Ovary (tissue), 9 donors: Measurements from ENCODE around the gene SLC5A11. TPM values are rescaled to one million over a fixed set of nuclear protein-coding genes. Genes with fewer than 3 reads are reported as not detected.

Experiments used
- DNase-seq, 5 donors: peaks; one replicate each; pipeline ENCODE4 v3.0.0-alpha.2; 2019 to 2020
- H3K27ac ChIP-seq, 2 donors: fragments of 200-600 bp; one replicate each; pipeline versions ENCODE4 v1.5.1 to v1.8.0; 2019 to 2022
- H3K27me3 ChIP-seq: fragments of 200-600 bp; one replicate; pipeline ENCODE4 v1.8.0; 2022
- H3K36me3 ChIP-seq: fragments of 200-600 bp; sonication (generic); one replicate; pipeline ENCODE4 v1.5.1; 2019
- H3K4me1 ChIP-seq: one replicate; pipeline ENCODE4 v1.8.1; 2013; ENCODE audit warnings: mild to moderate bottlenecking, moderate library complexity; ENCODE audit not compliant: insufficient read depth
- H3K4me3 ChIP-seq: fragments of 200-600 bp; sonication (generic); one replicate; pipeline ENCODE4 v1.5.1; 2017
- H3K9me3 ChIP-seq, 2 donors: fragments of 200-600 bp in 1 of 2; sonication (generic) in 1 of 2; one replicate each; pipeline versions ENCODE4 v1.5.1 to v1.8.1; 2013 to 2019; ENCODE audit warnings: mild to moderate bottlenecking in 1 of 2, moderate library complexity in 1 of 2
- EP300 ChIP-seq: sonication (generic); formaldehyde crosslinking; IDR thresholded peaks from one replicate; pipeline ENCODE4 v1.6.1; 2017; ENCODE audit warnings: antibody characterized with exemption
- POLR2A ChIP-seq: fragments of 450-650 bp; IDR thresholded peaks from one replicate; pipeline ENCODE4 v1.6.1; 2017; ENCODE audit warnings: antibody characterized with exemption, mild to moderate bottlenecking, moderate library complexity
- WGBS, 3 donors: extraction: QIAGEN DNeasy Blood & Tissue Kit in 1 of 3; methylation state at CpG; one replicate each; pipeline versions ENCODE4 v1.1.5 to v1.1.7; 2013 to 2017; 5-methylcytosine and 5-hydroxymethylcytosine counted together
- intact Hi-C, 4 donors: fragments of 100-400 bp; cut with DNase I; formaldehyde crosslinking; loops; one replicate each; pipeline versions ENCODE4 v1.11.0 to v1.15.1; 2022 to 2023
- polyA plus RNA-seq, 2 donors: library from polyadenylated mRNA; stranded (reverse); fragments of 200-250 nt in 1 of 2; fragments of 350-450 nt in 1 of 2; fragmentation: Illumina TruSeq in 1 of 2; extraction: RNeasy Lipid Tissue Mini Kit (QIAGEN cat#74804) in 1 of 2; gene quantifications; one replicate each; pipeline ENCODE4 v1.2.3, GENCODE V29; 2013 to 2014
- total RNA-seq, 7 donors: library from RNA; depleted of rRNA in 2 of 7; stranded (reverse); fragments of >200 nt in 2 of 7; fragmentation: NEBNext Ultra II Directional in 3 of 7; extraction: Animal tissue kit (Norgen Biotek cat#: 25700) in 3 of 7; gene quantifications; one replicate each; pipeline versions ENCODE4 v1.1.0 to v1.2.4, GENCODE V29; 2016 to 2023
- TF ChIP-seq, protein P1 (sequence below), 3 donors: fragments of 450-650 bp in 2 of 3; fragments of 200-600 bp in 1 of 3; IDR thresholded peaks; one replicate each; pipeline versions ENCODE4 v1.5.1 to v1.8.0; 2016 to 2022; ENCODE audit warnings: antibody characterized with exemption in 3 of 3, mild to moderate bottlenecking in 1 of 3
- donor health status: DM: no; HTN: no; CAD: no; lungs with moderate emphysema.
- donor health status: DM: no; HTN: no; CAD: no.
- donor health status: Bipolar disorder and iron deficiency.
- donor health status: DM: yes; HTN: yes; CAD: no.
- donor health status: DM: no; HTN: no; CAD: no.
- donor health status: DM: yes; HTN: yes; CAD: no.

Gene SLC5A11
- total and polyA plus RNA-seq, 9 donors, result 0.04 to 0.50 (median 0.28) TPM; not detected in 5

DNA sequence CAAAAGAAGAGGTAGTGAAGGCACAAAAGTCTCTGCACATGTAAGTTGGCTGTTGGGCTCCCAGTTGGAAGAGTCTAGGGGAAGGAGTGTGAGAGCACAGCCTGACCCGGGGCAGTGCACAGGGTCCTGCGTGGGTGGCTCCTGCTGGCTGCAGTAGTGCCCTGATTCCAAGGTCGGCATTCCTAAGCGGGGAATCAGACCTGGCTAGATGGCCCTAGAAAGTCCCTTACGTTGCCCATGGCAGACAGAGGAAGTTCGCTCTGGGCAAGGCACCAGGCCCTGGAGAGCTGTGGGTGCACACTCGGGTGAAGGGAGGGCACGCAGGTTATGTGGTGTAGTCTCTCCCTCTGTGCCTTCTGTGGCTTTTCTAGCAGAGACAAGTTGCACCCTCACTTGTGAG lies 22.8 kb upstream of the SLC5A11 start:
- TF ChIP-seq, protein P1, sequence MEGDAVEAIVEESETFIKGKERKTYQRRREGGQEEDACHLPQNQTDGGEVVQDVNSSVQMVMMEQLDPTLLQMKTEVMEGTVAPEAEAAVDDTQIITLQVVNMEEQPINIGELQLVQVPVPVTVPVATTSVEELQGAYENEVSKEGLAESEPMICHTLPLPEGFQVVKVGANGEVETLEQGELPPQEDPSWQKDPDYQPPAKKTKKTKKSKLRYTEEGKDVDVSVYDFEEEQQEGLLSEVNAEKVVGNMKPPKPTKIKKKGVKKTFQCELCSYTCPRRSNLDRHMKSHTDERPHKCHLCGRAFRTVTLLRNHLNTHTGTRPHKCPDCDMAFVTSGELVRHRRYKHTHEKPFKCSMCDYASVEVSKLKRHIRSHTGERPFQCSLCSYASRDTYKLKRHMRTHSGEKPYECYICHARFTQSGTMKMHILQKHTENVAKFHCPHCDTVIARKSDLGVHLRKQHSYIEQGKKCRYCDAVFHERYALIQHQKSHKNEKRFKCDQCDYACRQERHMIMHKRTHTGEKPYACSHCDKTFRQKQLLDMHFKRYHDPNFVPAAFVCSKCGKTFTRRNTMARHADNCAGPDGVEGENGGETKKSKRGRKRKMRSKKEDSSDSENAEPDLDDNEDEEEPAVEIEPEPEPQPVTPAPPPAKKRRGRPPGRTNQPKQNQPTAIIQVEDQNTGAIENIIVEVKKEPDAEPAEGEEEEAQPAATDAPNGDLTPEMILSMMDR (IDR thresholded peaks at IDR 0.05), result no peak
- TF ChIP-seq POLR2A (no peak), EP300 (no peak)
- H3K4me3 ChIP-seq, result no peak overlapping the region
- no peaks in the 10 kb centered on the region for H3K27me3 ChIP-seq
- WGBS, 3 donors, result 56 to 76% (median 65%) methylated on average over 8 of the region's 8 CpGs
- H3K36me3 ChIP-seq, result no peaks in the 10 kb centered on the region
- DNase-seq, result no peak
- no peaks in the 10 kb centered on the region for H3K9me3 ChIP-seq
- H3K27ac ChIP-seq, result no peak overlapping the region
- peaks cover 2% of the 10 kb centered on the region for H3K4me1 ChIP-seq
- intact Hi-C loops, result no loop called here

DNA sequence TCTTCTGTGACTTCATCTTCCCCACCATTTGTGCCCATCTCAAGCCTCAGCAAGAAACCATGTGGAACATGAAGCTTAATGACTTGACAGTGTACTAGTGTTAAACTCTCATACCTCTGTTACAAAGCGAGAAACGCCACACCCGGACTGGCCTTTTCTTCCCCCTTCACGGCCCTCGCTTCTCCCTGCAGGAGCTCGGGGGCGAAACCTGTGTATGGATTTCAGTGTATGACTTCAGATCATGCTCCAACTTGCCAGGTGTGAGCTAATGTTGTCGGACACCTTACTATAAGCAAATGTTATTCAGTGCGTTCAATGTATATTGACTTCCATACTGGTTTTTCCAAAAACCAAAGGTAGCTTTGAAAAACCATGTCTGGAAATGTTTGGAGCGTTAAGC lies 20.1 kb upstream of the SLC5A11 start:
- H3K36me3 ChIP-seq, result no peaks in the 10 kb centered on the region
- no peak for DNase-seq
- no peaks in the 10 kb centered on the region for H3K27me3 ChIP-seq
- 89 to 91% (median 90%) methylated on average over 10 of the region's 10 CpGs for WGBS, 3 donors
- peaks cover 2% of the 10 kb centered on the region for H3K4me1 ChIP-seq
- intact Hi-C loops, result no loop called here
- no peaks in the 10 kb centered on the region for H3K9me3 ChIP-seq
- H3K27ac ChIP-seq, result no peak overlapping the region
- TF ChIP-seq POLR2A, result no peak
- TF ChIP-seq EP300, result no peak
- TF ChIP-seq, protein P1 (IDR thresholded peaks at IDR 0.05), result no peak
- H3K4me3 ChIP-seq, result no peak overlapping the region

DNA sequence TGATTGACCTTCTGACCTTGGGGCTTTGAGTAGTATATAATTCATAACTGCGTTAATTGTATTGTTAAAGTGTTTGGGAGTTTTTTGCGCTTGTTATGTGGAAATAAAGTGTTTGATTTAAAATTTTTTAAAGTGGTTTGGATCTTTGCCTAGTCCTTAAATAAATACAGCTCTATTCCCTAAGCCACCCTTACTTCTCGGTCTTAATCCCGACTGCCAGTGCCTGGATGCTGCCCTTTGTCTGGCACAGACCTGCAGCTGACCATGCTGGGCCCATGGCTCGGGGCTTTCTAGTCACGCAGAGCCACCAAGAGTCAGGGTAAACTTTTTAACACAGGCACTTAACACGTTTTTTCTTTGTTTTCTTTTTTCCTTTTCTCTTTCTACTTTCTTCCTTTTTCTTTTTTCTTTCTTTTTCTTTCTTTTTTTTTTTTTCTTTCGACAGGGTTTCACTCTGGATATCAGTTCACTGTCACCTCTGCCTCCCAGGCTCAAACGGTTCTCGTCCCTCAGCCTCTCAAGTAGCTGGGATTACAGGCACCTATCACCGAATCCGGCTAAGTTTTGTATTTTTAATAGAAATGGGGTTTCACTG lies 19.6 kb upstream of the SLC5A11 start:
- 76 to 88% (median 78%) methylated on average over 12 of the region's 12 CpGs for WGBS, 3 donors

DNA sequence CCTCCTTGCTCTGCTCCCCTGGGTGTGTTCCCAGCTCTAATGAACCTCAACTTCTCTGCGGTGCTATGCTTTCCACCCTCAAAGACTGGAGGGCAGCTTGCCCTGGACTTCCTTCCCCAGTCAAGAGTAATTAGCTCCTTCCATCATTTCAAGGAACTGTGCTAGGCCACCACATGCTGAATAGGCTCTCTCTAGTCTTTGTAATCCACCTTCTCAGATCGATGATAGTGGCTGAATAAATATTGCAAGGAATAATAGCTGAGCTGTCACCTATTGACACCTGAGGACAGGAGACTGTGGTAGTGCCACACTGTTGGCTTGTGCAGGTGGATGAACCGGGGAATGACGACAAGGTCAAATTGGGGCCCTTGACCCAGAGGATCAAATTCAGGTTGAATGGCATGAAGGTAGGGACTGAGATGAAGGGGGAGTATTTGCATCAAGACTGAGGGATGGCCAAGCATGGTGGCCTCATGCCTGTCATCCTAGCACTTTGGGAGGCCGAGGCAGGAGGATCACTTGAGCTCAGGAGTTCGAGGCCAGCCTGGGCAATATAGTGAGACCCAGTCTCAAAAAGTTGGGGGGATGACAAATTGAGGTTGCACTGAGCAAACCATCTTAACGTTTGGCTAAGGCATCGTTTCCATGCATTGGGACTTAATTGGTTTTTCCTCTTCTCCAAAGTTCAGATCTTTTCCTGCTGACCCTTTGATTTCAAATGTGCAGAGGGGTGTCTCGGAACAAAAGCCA lies 18.8 kb upstream of the SLC5A11 start:
- Histone ChIP-seq H3K9me3 (no peaks in the 10 kb centered on the region), H3K27ac (no peak overlapping the region), H3K27me3 (no peaks in the 10 kb centered on the region), H3K36me3 (no peaks in the 10 kb centered on the region), H3K4me1 (peaks cover 2% of the 10 kb centered on the region), H3K4me3 (no peak overlapping the region)
- TF ChIP-seq POLR2A, result no peak
- DNase-seq, result no peak
- WGBS, 3 donors, result 93 to 96% (median 93%) methylated on average over 9 of the region's 9 CpGs
- intact Hi-C loops, result no loop called here

More for the DNA sequence above, 19.6 kb upstream of the SLC5A11 start:
- no peak for DNase-seq
- Histone ChIP-seq H3K4me3 (no peak overlapping the region), H3K4me1 (peaks cover 2% of the 10 kb centered on the region), H3K36me3 (no peaks in the 10 kb centered on the region), H3K27ac (no peak overlapping the region), H3K9me3 (no peaks in the 10 kb centered on the region), H3K27me3 (no peaks in the 10 kb centered on the region)
- intact Hi-C loops, result no loop called here
- TF ChIP-seq, protein P1 (IDR thresholded peaks at IDR 0.05), result no peak
- TF ChIP-seq POLR2A, result no peak

DNA sequence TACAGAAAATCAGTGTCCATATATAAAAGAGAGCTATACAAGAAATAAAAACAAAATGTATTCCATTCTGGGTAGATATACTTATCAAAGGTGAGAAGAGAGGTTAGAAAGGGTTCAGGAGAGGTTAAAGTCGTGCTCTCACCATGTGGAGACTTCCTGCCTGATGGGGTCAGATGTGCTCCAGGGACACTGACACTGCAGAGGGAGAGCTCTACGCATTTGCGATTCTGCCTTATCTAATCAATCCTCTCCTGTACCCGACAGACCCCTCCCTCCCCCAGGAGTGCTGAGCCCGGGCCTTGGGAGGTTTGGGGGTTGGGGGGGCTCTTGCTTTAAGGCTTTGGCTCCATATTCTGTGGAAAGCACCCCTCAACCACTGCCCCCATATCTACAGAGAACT lies 16.6 kb upstream of the SLC5A11 start:
- DNase-seq, result no peak
- intact Hi-C loops, result no loop called here
- H3K36me3 ChIP-seq, result no peaks in the 10 kb centered on the region
- TF ChIP-seq POLR2A (no peak), EP300 (no peak)
- TF ChIP-seq, protein P1 (IDR thresholded peaks at IDR 0.05), result no peak
- no peaks in the 10 kb centered on the region for H3K9me3 ChIP-seq
- no peak overlapping the region for H3K27ac ChIP-seq
- no peak overlapping the region for H3K4me3 ChIP-seq
- 33 to 43% (median 35%) methylated on average over 5 of the region's 5 CpGs for WGBS, 3 donors
- H3K4me1 ChIP-seq, result no peaks in the 10 kb centered on the region
- H3K27me3 ChIP-seq, result no peaks in the 10 kb centered on the region
